Activated CD8-positive, alpha-beta memory T cell treated with anti-CD3 and anti-CD28 coated beads, Interleukin-2, amount 50 U/mL, for 24 hours (primary cell): ENCODE data around the gene AOAH.

Source experiments
- DNase-seq: peaks from one replicate; pipeline ENCODE4 v3.0.0-alpha.2; 2020; ENCODE audit errors: extremely low read depth

Gene AOAH

DNA sequence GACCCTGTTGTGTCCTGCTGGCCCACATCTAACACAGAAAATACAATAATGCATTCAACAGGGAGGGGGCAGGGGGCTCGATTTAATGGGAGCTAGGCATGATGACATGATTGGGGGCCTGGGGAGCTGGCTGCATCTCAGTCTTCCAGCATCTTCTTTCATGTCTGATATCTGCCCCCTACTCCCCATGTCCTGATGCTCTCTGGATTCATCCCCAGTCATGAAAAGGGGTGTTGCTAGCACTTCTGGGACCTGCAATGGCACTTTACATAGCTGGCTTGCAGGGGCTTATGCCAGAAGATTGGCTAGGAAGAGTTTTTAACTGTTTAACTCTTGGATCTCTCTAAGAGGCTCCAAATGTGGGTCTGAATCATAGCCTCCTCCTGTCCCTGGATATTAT is 94.9 kb downstream of the AOAH start:
- no peak for DNase-seq

DNA sequence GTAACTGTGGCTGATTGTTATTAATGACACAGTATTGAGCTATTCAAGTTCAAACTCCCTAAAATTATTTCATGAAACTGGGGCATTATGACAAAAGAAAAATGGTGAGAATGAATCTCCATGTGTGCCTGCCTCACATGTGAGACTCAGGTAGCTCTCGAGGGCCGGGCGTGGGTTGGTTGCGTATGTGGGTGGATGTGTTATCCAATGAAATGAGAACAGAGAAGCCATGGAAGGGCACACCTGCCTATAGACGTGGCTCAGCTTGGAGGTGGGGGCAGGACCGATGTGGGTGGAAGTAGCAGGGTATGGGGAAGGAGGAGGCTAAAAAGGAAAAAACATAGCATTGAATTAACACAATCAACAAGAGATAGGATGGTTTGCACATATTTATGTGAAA is 96.5 kb downstream of the AOAH start:
- no peak for DNase-seq

- no peak for DNase-seq
These were observed 98.2 kb downstream of the AOAH start for GRCh38 chr7:36626111-36626510.

- no peak for DNase-seq
These were observed 99.0 kb downstream of the AOAH start for GRCh38 chr7:36625247-36625646.

GRCh38 chr7:36623247-36623646 is 101.0 kb downstream of the AOAH start:
- DNase-seq, result no peak

DNA sequence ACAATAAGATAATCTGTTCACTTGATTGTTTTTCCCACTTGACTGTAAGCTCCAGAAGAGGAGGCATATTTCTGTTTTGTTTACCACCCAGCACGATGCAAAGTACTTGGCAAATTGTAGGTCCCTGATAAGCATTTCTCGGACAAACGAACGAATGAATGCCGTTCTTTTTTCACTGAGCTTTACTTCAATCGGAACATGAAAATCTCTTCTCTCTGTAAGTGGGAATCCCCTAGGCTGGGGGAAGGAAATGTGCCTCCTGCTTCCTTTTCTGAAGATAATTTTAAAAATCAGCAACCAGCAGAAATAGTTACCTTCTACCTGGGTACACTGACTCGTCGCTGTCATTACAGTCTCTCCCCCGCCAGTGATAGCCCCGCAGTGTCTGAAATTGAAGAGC is 102.9 kb downstream of the AOAH start:
- no peak for DNase-seq

- no peak for DNase-seq
These were observed 104.1 kb downstream of the AOAH start for GRCh38 chr7:36620166-36620708.

GRCh38 chr7:36617408-36617807 is 106.9 kb downstream of the AOAH start:
- no peak for DNase-seq

DNA sequence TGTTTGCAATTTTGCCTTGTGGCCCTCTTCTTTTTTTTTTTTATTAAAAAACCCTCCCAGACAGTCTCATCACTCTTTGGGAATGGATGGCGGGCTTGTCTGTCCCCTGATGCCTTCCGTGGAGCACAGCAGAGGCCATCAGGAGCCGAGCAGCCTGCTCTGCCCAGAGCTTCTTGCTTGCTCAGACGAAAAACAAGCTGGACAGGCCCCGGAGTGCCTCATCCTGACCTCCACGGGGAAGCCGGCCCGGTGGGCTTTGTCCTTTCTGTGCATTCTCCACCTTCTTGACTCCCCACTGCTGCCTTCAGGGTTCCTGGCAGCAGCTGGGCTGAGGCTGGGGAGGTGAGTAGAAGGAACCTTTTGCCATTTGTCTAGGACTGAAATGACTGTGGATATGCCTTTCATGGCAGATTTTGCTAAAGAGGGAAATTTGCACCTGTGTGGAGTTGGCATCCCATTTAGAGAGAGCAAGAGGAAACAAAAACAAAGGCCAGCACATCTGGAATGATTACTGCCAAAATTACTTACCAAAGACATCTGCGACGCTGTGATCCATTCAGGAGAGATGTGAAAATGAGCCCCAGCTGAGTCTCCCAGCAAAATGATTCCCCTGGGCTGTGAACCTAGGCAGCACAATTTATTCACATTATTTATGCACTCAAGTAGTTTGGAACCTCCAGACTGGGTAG is 108.3 kb downstream of the AOAH start:
- no peak for DNase-seq

DNA sequence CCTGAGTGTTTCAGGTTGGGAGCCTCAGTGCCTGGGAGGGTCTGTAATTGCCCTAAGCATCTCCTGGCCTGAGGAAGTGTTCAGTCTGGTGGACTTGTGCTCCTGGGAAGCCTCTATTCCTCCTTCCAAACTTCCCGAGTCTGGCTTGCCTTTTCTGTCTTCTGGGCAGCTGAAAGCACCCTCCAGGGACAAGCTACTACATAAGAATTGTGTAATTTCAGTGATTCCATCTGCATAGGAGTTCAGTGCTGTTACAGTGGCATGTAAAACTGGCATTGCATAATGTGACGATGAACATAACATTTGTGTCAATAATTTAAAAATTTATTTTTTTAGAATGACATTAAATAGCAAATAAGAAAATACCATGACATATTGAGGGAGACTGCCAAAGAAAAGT is 109.3 kb downstream of the AOAH start:
- no peak for DNase-seq

- no peak for DNase-seq
These were observed 111.2 kb downstream of the AOAH start for GRCh38 chr7:36613031-36613614.

- DNase-seq, result no peak
These were observed 112.6 kb downstream of the AOAH start for GRCh38 chr7:36611703-36612102.

GRCh38 chr7:36607721-36608095 is 116.6 kb downstream of the AOAH start:
- DNase-seq, result no peak

DNA sequence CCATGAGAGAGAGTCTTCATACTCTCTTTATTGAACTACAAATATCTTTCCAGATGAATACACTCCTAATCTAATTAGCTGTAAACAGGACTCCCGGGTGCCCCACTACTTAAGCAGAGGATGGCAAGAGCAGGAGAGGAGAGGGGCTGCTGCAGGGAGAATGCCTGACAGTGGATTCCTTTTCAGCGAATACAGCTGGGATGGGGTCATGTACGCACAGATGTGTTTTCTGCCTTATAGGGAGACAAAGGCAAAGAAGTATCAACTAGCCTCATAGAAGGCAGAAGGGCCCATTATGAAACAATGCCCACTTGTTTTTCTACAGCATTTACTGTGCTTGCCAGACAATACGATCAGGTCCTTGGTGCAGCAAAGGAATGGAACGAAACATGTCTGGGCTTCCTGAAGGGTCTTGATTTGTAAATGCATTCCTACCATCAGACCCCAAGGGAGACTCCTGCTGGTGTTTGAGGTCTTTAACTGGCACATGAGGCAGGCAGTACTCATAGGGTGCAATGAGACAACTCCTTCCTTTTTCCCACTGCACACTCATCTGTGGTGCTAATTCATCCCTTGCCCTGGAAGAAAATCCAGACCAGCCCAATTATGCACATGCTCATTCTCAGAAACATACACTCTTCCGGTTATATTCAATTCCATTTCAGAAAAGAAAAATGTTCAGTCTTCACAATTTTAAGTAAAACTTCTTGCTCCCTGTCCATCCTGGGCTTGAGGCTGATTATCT is 117.1 kb downstream of the AOAH start:
- DNase-seq, result no peak

- DNase-seq, result no peak
These were observed 117.9 kb downstream of the AOAH start for GRCh38 chr7:36606153-36606975.

DNA sequence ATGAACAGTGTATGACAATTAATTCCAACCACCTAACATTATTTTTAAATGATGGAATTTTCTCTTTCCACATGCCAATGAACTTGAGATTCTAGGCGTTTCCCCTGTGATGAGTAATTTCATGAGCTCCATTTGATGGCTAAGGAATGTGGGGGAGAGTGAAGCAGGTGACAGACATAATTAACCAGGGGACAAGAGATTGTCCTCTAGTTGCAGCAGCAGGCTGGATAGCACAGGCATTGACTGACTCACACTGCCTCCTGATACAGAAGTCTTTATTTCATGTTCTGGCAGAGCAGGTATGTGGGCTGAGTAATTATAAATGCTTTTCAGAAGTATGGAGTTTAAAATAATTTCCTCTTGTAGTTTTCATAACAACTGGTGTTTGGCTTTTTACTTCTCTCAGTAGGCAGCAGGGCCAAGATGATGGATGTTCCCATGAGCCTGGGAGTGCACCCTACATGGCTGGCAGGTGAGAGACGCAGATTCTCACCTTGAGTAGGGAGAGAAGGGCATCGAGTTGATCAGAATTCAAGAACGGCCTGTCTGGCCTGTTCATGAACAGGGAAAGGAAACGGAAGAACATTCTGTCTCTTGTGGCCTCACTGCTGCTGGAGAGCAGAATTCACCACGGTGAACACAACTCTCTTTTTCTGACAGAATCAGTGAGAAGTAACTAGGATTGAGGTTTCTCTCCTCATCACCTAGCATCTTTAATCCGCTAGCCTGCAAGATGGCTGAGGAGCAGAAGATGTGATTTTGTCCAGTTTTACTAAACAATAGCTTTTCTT is 118.8 kb downstream of the AOAH start:
- DNase-seq, result no peak

GRCh38 chr7:36604806-36605205 is 119.5 kb downstream of the AOAH start:
- DNase-seq, result no peak

DNA sequence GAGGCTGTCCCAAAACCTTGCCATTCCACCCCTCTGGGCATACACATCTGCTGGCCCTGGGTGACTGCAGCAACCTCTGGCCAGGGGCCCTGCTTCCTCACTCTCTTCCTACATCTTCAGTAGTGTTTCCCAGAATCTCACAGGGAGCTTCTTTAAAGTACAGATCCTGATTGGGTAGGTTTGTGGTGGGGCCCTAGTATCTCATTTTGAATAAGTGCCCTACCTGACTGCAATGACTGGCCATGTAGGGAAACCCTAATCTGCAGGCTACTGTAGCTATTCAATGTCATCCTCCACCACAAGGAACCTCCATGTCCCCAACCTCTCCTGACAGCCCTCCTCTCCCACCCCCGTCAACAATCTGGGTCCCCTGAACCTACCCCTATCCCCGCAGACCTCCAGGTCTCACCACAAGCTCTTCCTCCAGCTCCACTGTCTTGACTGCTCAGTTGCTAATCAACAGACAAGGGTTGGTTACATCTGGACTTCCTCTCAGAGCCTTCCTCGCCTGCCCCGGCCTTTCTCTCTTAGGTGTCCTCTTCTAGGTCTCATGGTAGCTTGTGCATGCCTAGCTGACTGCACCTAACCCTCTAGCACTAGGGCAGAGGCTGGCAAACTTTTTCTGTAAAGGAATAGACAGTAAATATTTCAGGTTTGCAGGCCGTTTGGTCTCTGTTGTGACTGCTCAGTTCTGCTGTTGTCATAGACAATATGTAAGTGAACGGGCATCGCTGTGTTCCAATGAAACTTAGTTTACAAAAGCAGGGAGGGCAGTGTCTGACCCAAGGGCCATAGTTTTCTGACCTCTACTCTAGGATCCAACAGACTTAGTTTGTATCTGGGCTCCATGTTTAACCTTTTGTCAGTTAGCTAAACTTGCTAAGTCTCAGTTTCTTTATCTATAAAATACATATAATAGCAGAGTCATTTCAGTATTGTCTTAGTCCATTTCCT is 121.1 kb downstream of the AOAH start:
- DNase-seq, result no peak

DNA sequence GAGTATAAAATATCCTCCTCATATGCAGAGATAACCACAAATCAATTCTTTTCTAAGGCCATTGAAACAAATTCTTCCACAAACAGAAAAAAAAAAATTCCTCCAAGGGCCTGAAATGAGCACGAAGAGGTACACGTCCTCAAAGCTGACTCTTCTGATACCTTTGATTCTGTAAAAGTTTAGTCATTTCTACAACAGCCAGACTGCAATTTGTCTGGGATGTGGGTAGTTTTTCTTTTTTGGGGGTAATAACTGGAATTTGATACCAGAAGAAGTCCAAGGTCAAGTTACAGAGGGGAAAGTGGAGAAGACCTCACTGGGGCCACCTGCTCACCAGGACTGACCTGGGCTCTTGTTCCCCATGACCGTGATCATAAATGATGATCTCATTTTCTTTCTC is 121.8 kb downstream of the AOAH start:
- no peak for DNase-seq

GRCh38 chr7:36601601-36602000 is 122.7 kb downstream of the AOAH start:
- DNase-seq, result no peak
